Activated CD4-positive, alpha-beta memory T cell treated with anti-CD3 and anti-CD28 coated beads, Interleukin-2, amount 10 ng/mL, durations not matched to agents 7 days and 5 days (primary cell): ENCODE measurements around the gene HOATZ. TPM values are rescaled to one million over a fixed set of nuclear protein-coding genes. Genes with fewer than 3 reads are reported as not detected.

Source experiments
- CTCF ChIA-PET: fragments of 350-600 bp; sonication (Branson Sonifier 250); formaldehyde crosslinking; loops from one replicate; lab custom pipeline; 2021; ENCODE audit warnings: antibody characterized with exemption, inconsistent platforms; lab: Charles Lee
- POLR2A ChIA-PET: fragments of 350-600 bp; sonication (Branson Sonifier 250); formaldehyde crosslinking; loops from one replicate; lab custom pipeline; 2021; ENCODE audit warnings: antibody characterized with exemption; lab: Charles Lee
- DNase-seq: peaks from one replicate; pipeline ENCODE4 v3.0.0-alpha.2; 2020
- H3K27ac Mint-ChIP-seq: one replicate; pipeline ENCODE4 v1.8.0; 2021; ENCODE audit warnings: mild to moderate bottlenecking, mixed read lengths
- H3K27me3 Mint-ChIP-seq: one replicate; pipeline ENCODE4 v1.8.0; 2021; ENCODE audit warnings: mixed read lengths
- H3K36me3 Mint-ChIP-seq: one replicate; pipeline ENCODE4 v1.8.0; 2021; ENCODE audit warnings: low read depth, mixed read lengths
- H3K4me1 Mint-ChIP-seq: one replicate; pipeline ENCODE4 v1.8.0; 2021; ENCODE audit warnings: mixed read lengths
- H3K4me3 Mint-ChIP-seq: one replicate; pipeline ENCODE4 v1.8.0; 2021; ENCODE audit warnings: mild to moderate bottlenecking, mixed read lengths
- H3K9me3 Mint-ChIP-seq: one replicate; pipeline ENCODE4 v1.8.0; 2021; ENCODE audit warnings: mixed read lengths
- total RNA-seq, 2 experiments: library from RNA; stranded (reverse); gene quantifications; one replicate each; pipeline ENCODE4 v1.2.3, GENCODE V29; 2021

The HOATZ gene
- total RNA-seq = not detected

- Mint-ChIP-seq H3K27me3 (peaks cover 45% of the 10 kb centered on the region), H3K9me3 (no peaks in the 10 kb centered on the region), H3K27ac (no peak within 1 kb of the TSS), H3K4me1 (peaks cover 14% of the 10 kb centered on the region), H3K36me3 (no peaks in the 10 kb centered on the region), H3K4me3 (no peak within 1 kb of the TSS)
- ChIA-PET POLR2A (no interaction called here), CTCF (interaction anchor here (1.0 to 2.2 kb wide), 2 partner anchors 19 to 68 kb away, joined by 3 to 6 read pairs; no protein-coding TSS in a partner anchor)
- DNase-seq = no peak
These were observed at the start of gene HOATZ for GRCh38 chr11:111514216-111515031. HOATZ (plus strand) TSS chr11:111514778; CDS start chr11:111514785, 7 bp downstream.

DNA sequence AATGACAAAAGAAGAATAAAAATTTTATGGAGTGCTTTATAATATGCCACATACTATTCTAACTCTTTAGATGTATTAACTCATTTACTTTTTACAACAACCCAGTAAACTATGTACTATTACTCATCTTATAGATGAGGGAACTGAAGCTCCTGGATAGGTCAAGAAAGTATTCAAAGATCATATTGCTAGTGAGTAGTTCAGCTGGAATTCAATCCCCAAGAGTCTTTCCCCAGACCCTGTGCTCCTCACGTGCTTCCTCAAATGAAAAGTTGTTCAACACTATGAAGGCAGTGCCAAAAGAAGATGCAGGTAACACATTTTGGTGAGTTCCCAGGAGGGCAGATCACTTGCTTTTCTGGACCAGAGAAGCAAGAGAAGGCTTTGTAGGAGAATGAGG, 49.2 kb upstream of the HOATZ start:
- Mint-ChIP-seq H3K4me3 (no peak overlapping the region), H3K4me1 (no peaks in the 10 kb centered on the region), H3K9me3 (no peaks in the 10 kb centered on the region), H3K36me3 (no peaks in the 10 kb centered on the region), H3K27ac (no peak overlapping the region), H3K27me3 (peaks cover 31% of the 10 kb centered on the region)
- POLR2A ChIA-PET = no interaction called here
- CTCF ChIA-PET = no interaction called here
- no peak for DNase-seq

DNA sequence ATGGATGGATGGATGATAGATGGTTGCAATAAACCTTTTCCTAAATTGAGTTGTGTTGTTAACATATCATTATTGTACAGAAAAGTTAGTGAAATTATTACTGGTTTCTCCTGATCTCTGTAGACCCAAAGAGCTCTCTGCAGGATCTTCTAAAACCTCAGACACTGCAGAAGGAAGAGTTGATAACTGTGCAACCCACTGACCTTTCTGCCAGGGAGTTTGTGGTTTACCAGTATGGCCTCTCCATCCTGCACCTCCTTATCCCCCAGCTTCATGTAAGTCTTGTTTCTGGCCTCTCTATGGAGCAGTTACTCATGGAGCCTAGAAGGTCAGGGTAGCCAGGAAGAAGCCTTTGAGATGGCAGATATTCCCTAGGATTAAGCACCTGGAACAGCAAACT, 48.0 kb upstream of the HOATZ start:
- Mint-ChIP-seq H3K36me3 (no peaks in the 10 kb centered on the region), H3K4me1 (no peaks in the 10 kb centered on the region), H3K9me3 (no peaks in the 10 kb centered on the region), H3K27me3 (peaks cover 25% of the 10 kb centered on the region), H3K27ac (no peak overlapping the region), H3K4me3 (no peak overlapping the region)
- ChIA-PET POLR2A (no interaction called here), CTCF (no interaction called here)
- DNase-seq = no peak

DNA sequence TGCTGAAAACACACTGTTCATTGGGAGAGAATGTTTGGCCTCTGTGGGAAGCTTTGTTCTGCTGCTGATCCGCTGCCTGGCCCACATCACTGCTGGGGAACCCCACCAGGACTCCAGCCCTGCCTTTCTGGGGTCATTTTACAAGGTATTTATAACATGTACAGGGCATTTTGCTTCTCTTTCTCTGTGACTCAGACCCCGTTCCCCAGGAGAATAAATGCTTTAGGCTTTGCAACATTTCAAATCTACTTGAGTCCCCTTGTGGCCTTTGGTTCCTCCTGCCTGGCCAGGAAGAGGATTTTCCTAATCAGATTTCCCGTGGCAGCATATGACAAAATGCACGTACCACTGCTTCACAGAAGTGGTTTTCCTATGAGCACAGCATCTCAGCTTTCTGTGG, 45.4 kb upstream of the HOATZ start:
- Mint-ChIP-seq H3K36me3 (no peaks in the 10 kb centered on the region), H3K9me3 (no peaks in the 10 kb centered on the region), H3K27me3 (peaks cover 25% of the 10 kb centered on the region), H3K4me1 (no peaks in the 10 kb centered on the region), H3K4me3 (no peak overlapping the region), H3K27ac (no peak overlapping the region)
- no peak for DNase-seq
- CTCF ChIA-PET = no interaction called here
- POLR2A ChIA-PET = no interaction called here

DNA sequence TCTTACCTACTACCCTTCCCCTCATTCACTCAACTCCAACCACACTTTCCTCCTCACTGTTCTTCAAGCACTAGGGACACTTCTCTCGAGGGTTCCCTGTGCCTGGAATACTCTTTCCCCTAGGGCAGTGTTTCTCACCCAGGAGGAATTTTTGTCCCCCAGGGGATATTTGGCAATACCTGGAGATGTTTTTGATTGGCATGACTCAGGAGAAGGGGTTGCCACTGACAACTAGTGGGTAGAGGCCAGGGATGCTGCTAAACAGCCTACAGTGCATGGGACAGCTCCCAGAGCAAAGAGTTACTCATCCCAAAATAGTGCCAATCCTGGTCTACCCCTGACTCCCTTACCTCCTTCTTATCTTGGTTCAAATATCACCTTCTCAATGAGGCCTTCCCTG, 42.4 kb upstream of the HOATZ start:
- Mint-ChIP-seq H3K27me3 (peaks cover 15% of the 10 kb centered on the region), H3K27ac (no peak overlapping the region), H3K9me3 (no peaks in the 10 kb centered on the region), H3K36me3 (no peaks in the 10 kb centered on the region), H3K4me1 (no peaks in the 10 kb centered on the region), H3K4me3 (no peak overlapping the region)
- DNase-seq = no peak
- CTCF ChIA-PET = no interaction called here
- POLR2A ChIA-PET = no interaction called here

DNA sequence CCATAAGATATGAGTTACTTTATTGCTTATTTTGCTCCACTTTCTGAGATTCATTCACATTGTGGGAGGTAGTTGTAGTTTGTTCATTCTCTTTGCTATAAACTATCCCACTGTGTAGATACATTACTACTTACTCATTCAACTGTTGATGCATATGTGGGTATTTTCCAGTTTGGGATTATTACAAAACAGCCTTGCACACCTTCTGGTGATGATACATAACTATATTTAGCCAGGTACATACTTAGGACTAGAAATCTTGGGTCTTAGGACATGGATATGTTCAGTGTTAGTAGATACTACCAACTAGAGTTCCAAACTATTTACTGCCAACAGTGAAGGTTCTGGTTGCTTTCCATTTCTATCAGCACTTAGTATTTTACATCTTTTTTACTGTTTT, 40.1 kb upstream of the HOATZ start:
- no peaks in the 10 kb centered on the region for H3K36me3 Mint-ChIP-seq
- no peak overlapping the region for H3K4me3 Mint-ChIP-seq
- no peak for DNase-seq
- POLR2A ChIA-PET = no interaction called here
- no peak overlapping the region for H3K27ac Mint-ChIP-seq
- CTCF ChIA-PET = no interaction called here
- H3K4me1 Mint-ChIP-seq = no peaks in the 10 kb centered on the region
- peaks cover 25% of the 10 kb centered on the region for H3K27me3 Mint-ChIP-seq
- no peaks in the 10 kb centered on the region for H3K9me3 Mint-ChIP-seq

- Mint-ChIP-seq H3K27ac (no peak overlapping the region), H3K27me3 (peaks cover 27% of the 10 kb centered on the region), H3K9me3 (no peaks in the 10 kb centered on the region), H3K36me3 (no peaks in the 10 kb centered on the region), H3K4me1 (no peaks in the 10 kb centered on the region), H3K4me3 (no peak overlapping the region)
- CTCF ChIA-PET = no interaction called here
- DNase-seq = no peak
- POLR2A ChIA-PET = no interaction called here
These were observed 38.2 kb upstream of the HOATZ start for GRCh38 chr11:111476366-111476765.

- ChIA-PET POLR2A (no interaction called here), CTCF (no interaction called here)
- H3K9me3 Mint-ChIP-seq = no peaks in the 10 kb centered on the region
- peaks cover 27% of the 10 kb centered on the region for H3K27me3 Mint-ChIP-seq
- no peaks in the 10 kb centered on the region for H3K4me1 Mint-ChIP-seq
- H3K27ac Mint-ChIP-seq = no peak overlapping the region
- DNase-seq = no peak
- H3K36me3 Mint-ChIP-seq = no peaks in the 10 kb centered on the region
- H3K4me3 Mint-ChIP-seq = no peak overlapping the region
These were observed 37.6 kb upstream of the HOATZ start for GRCh38 chr11:111476956-111477355.

DNA sequence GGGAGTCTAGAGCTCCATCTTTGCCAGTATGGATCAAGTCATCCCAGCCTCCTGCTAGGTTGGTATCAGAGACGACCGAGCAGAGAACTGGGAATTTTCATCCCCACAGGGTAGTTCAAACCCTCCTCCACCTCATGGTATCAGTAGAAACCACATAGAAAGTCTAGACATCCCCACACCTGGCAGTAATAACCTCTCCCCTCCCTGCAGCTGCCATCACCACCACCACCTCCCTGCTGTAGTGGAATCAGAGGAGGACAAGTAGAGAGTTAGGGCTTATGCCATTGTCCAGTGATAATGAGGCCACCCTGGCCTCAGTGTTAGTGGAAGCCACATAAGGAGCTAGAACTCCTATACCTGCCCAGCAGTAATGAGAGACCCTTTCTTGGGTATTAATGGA, 36.7 kb upstream of the HOATZ start:
- Mint-ChIP-seq H3K27me3 (peaks cover 34% of the 10 kb centered on the region), H3K9me3 (peaks cover 6% of the 10 kb centered on the region), H3K4me1 (no peaks in the 10 kb centered on the region), H3K4me3 (no peak overlapping the region), H3K36me3 (no peaks in the 10 kb centered on the region), H3K27ac (no peak overlapping the region)
- no peak for DNase-seq
- ChIA-PET POLR2A (no interaction called here), CTCF (no interaction called here)

- no peak overlapping the region for H3K4me3 Mint-ChIP-seq
- H3K4me1 Mint-ChIP-seq = no peaks in the 10 kb centered on the region
- ChIA-PET CTCF (no interaction called here), POLR2A (no interaction called here)
- H3K36me3 Mint-ChIP-seq = no peaks in the 10 kb centered on the region
- no peak for DNase-seq
- H3K27ac Mint-ChIP-seq = no peak overlapping the region
- peaks cover 46% of the 10 kb centered on the region for H3K27me3 Mint-ChIP-seq
- H3K9me3 Mint-ChIP-seq = peaks cover 13% of the 10 kb centered on the region
These were observed 34.9 kb upstream of the HOATZ start for GRCh38 chr11:111479666-111480065.

DNA sequence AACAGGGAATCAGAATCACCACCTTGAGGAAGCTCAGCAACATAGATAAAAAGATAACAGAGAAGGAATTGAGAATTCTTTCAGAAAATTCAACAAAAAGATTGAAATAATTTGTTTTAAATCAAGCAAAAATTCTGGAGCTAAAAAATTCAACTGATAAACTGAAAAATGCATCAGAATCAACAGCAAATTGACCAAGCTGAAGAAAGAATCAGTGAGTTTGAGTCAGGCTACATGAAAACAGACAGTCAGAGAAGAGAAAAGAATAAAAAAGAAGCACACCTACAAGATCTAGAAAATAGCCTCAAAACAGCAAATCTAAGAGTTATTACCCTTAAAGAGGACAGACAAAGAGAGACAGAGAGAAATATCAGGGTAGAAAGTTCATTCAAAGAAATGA, 31.1 kb upstream of the HOATZ start:
- Mint-ChIP-seq H3K36me3 (no peaks in the 10 kb centered on the region), H3K27me3 (peaks cover 47% of the 10 kb centered on the region), H3K27ac (no peak overlapping the region), H3K9me3 (peaks cover 13% of the 10 kb centered on the region), H3K4me3 (no peak overlapping the region), H3K4me1 (no peaks in the 10 kb centered on the region)
- CTCF ChIA-PET = no interaction called here
- no peak for DNase-seq
- POLR2A ChIA-PET = no interaction called here

DNA sequence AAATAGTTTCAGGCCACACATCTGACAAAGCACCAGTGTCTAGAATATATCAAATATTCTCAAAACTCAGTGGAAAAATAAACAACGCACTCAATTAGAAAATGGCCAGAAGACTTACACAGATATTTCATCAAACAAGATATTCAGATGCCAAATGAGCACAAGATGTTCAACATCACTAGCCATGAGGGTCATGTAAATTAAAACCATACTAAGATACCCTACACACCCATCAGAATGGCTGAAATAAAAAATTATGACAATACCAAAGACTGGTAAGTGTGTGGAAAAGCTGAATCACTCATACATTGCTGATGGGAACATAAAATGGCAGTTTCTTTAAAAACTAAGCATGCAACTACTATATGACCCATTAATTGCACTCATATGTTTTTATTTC, 24.1 kb upstream of the HOATZ start:
- POLR2A ChIA-PET = no interaction called here
- H3K27ac Mint-ChIP-seq = no peak overlapping the region
- no peak for DNase-seq
- no peaks in the 10 kb centered on the region for H3K4me1 Mint-ChIP-seq
- H3K27me3 Mint-ChIP-seq = peaks cover 28% of the 10 kb centered on the region
- CTCF ChIA-PET = no interaction called here
- H3K36me3 Mint-ChIP-seq = no peaks in the 10 kb centered on the region
- H3K4me3 Mint-ChIP-seq = no peak overlapping the region
- H3K9me3 Mint-ChIP-seq = no peaks in the 10 kb centered on the region

DNA sequence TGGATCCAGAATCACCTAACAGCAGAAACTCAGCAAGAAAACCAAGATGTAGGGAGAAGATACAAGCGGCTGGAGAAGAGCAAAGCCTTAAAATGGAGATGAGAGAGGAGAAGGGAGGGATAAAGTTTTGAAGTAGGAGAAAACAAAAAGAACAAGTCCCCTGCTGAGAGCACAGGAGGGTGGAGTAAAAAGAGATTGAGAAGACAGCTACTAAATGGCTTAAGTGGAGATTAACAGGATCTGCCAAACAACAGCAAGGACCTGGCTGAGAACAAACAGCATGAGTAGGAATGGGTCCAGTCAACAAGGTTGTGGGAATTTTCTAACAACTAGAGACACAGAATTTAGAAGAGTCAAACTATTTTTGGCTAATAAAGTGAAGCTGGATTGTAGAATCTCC, 20.5 kb upstream of the HOATZ start:
- Mint-ChIP-seq H3K4me3 (no peak overlapping the region), H3K4me1 (no peaks in the 10 kb centered on the region), H3K27me3 (peaks cover 32% of the 10 kb centered on the region), H3K9me3 (no peaks in the 10 kb centered on the region), H3K27ac (no peak overlapping the region), H3K36me3 (no peaks in the 10 kb centered on the region)
- DNase-seq = no peak
- ChIA-PET POLR2A (no interaction called here), CTCF (no interaction called here)

DNA sequence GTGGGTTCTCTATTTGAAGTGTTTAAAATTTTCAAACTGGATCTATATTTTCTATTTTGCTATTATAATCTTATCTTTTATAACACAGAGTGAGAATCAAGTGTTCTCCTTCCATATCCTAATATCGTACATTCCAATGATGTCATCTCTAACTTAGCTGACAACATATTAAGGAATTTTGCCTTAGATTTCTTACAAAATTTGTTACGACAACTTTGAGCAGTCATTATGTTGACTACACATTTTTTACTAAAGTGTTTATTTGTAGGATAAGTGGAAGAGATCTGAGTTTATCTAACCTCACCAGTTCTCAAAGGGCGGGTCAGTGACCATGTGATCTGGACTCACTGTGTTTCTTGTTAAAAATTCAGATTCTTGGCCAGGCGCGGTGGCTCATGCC, 15.1 kb upstream of the HOATZ start:
- Mint-ChIP-seq H3K27me3 (peaks cover 58% of the 10 kb centered on the region), H3K4me3 (no peak overlapping the region), H3K9me3 (no peaks in the 10 kb centered on the region), H3K36me3 (no peaks in the 10 kb centered on the region), H3K4me1 (no peaks in the 10 kb centered on the region), H3K27ac (no peak overlapping the region)
- DNase-seq = no peak
- POLR2A ChIA-PET = no interaction called here
- CTCF ChIA-PET = no interaction called here
